Measurements from ENCODE around the gene TUBB2B. TPM values are rescaled to one million over a fixed set of nuclear protein-coding genes. Genes with fewer than 3 reads are reported as not detected.

Gene TUBB2B
- total RNA-seq, 2 donors from 2014 or later = 253 to 304 TPM

- Histone ChIP-seq H3K9me3 (ENCODE audit: control insufficient read depth, low read length) (no peaks in the 10 kb centered on the region), H3K36me3 (ENCODE audit: control insufficient read depth, insufficient read depth, low read length) (peaks cover 19% of the 10 kb centered on the region), H3K9ac (ENCODE audit: extremely low read depth, low read length, poor library complexity, severe bottlenecking) (no peak overlapping the region), H3K27ac (ENCODE audit: low read depth, low read length) (no peak overlapping the region), H3K4me1 (ENCODE audit: control insufficient read depth, insufficient read depth, low read length) (no peaks in the 10 kb centered on the region), H3K27me3 (ENCODE audit: control insufficient read depth, insufficient read depth, low read length, poor library complexity, severe bottlenecking) (no peaks in the 10 kb centered on the region), H3K4me3 (ENCODE audit: low read length) (no peak overlapping the region)
- peaks cover 48% of the 10 kb centered on the region for H3K36me3 Mint-ChIP-seq (ENCODE audit: low read depth)
- H3K27ac Mint-ChIP-seq = peak overlapping the region; percentile 28
- peaks cover 7% of the 10 kb centered on the region for H3K4me1 Mint-ChIP-seq
- WGBS, 2 experiments (ENCODE audit: insufficient coverage in 1 of 2, insufficient read length in 1 of 2) = 90 to 97% methylated on average over 11 to 13 of the region's 13 CpGs
- no peaks in the 10 kb centered on the region for H3K9me3 Mint-ChIP-seq
- no peak overlapping the region for H3K4me3 Mint-ChIP-seq
- no peaks in the 10 kb centered on the region for H3K27me3 Mint-ChIP-seq (ENCODE audit: insufficient read depth)
- no peak for DNase-seq
- TF ChIP-seq CTCF (conservative IDR thresholded peaks at IDR 0.05) = no peak
Observed at GRCh38 chr6:3271756-3272155, 44.3 kb upstream of the TUBB2B start.

GRCh38 chr6:3270258-3270657 lies 42.8 kb upstream of the TUBB2B start:
- H3K27me3 ChIP-seq (ENCODE audit: control insufficient read depth, insufficient read depth, low read length, poor library complexity, severe bottlenecking) = no peaks in the 10 kb centered on the region
- H3K36me3 ChIP-seq (ENCODE audit: control insufficient read depth, insufficient read depth, low read length) = peaks cover 19% of the 10 kb centered on the region
- no peaks in the 10 kb centered on the region for H3K4me1 ChIP-seq (ENCODE audit: control insufficient read depth, insufficient read depth, low read length)
- no peak for DNase-seq
- H3K27ac ChIP-seq (ENCODE audit: low read depth, low read length) = no peak overlapping the region
- H3K9me3 ChIP-seq (ENCODE audit: control insufficient read depth, low read length) = no peaks in the 10 kb centered on the region
- H3K4me1 Mint-ChIP-seq = peaks cover 7% of the 10 kb centered on the region
- no peak overlapping the region for H3K9ac ChIP-seq (ENCODE audit: extremely low read depth, low read length, poor library complexity, severe bottlenecking)
- 89 to 97% methylated on average over 13 to 15 of the region's 15 CpGs for WGBS, 2 experiments (ENCODE audit: insufficient coverage in 1 of 2, insufficient read length in 1 of 2)
- no peak overlapping the region for H3K4me3 Mint-ChIP-seq
- peaks cover 53% of the 10 kb centered on the region for H3K36me3 Mint-ChIP-seq (ENCODE audit: low read depth)
- no peaks in the 10 kb centered on the region for H3K9me3 Mint-ChIP-seq
- H3K27ac Mint-ChIP-seq = no peak overlapping the region
- no peaks in the 10 kb centered on the region for H3K27me3 Mint-ChIP-seq (ENCODE audit: insufficient read depth)
- no peak overlapping the region for H3K4me3 ChIP-seq (ENCODE audit: low read length)
- no peak for TF ChIP-seq CTCF (conservative IDR thresholded peaks at IDR 0.05)

- TF ChIP-seq CTCF (conservative IDR thresholded peaks at IDR 0.05) = no peak
- no peaks in the 10 kb centered on the region for H3K27me3 ChIP-seq (ENCODE audit: control insufficient read depth, insufficient read depth, low read length, poor library complexity, severe bottlenecking)
- peaks cover 7% of the 10 kb centered on the region for H3K4me1 Mint-ChIP-seq
- H3K4me3 Mint-ChIP-seq = no peak overlapping the region
- no peak overlapping the region for H3K9ac ChIP-seq (ENCODE audit: extremely low read depth, low read length, poor library complexity, severe bottlenecking)
- peaks cover 19% of the 10 kb centered on the region for H3K36me3 ChIP-seq (ENCODE audit: control insufficient read depth, insufficient read depth, low read length)
- H3K27me3 Mint-ChIP-seq (ENCODE audit: insufficient read depth) = no peaks in the 10 kb centered on the region
- H3K9me3 Mint-ChIP-seq = no peaks in the 10 kb centered on the region
- no peak for DNase-seq
- H3K4me1 ChIP-seq (ENCODE audit: control insufficient read depth, insufficient read depth, low read length) = no peaks in the 10 kb centered on the region
- H3K36me3 Mint-ChIP-seq (ENCODE audit: low read depth) = peaks cover 58% of the 10 kb centered on the region
- H3K27ac Mint-ChIP-seq = peak overlapping the region; percentile 65
- H3K27ac ChIP-seq (ENCODE audit: low read depth, low read length) = no peak overlapping the region
- H3K4me3 ChIP-seq (ENCODE audit: low read length) = no peak overlapping the region
- 90 to 92% methylated on average over 15 to 27 of the region's 27 CpGs for WGBS, 2 experiments (ENCODE audit: insufficient coverage in 1 of 2, insufficient read length in 1 of 2)
- H3K9me3 ChIP-seq (ENCODE audit: control insufficient read depth, low read length) = no peaks in the 10 kb centered on the region
Observed at GRCh38 chr6:3269281-3269975, 42.0 kb upstream of the TUBB2B start.
